Measurements from ENCODE around the gene GTPBP2. TPM values are rescaled to one million over a fixed set of nuclear protein-coding genes. Genes with fewer than 3 reads are reported as not detected.

GTPBP2 gene
- total RNA-seq, 1 donor from 2014 or later: 45.7 TPM

DNA sequence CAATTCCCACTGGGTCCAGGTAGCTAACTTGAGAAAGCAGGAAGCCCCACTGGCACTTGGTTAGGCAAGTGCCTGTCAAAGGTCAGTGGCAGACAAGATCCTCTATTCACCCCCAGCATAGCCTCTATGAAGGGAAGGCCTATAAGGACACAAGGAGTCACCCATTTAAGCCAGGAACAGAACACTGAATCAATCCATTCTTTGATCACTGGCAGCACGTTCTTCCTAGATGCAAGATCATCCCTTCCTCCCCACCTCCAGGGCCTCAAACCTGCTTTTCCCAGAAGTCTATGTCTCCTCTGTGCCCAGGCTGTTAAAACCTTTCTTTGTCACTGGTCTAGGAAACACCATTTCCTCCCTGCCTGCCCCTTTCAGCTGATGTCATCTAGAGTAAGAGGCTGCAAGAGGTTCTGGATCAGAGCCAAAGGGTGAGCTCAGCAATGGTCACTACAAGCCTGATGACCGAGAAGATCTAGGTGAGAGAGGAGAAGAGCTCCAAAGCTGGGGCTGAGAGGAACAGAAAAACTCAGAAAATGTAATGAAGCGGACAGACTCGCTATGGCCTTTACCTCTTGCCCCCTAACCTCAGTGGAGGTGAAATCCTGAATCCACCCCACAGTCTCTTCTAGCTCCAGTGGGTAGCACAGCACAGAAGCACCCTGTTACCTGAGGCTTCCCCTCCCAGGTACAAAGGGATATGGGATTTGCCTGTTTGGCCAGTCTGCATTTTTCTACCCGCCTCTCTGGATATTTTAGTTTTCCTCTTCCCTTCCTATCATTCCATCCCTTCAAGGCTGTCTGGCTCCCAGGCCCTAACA, 1.8 kb downstream of the GTPBP2 start:
- TF ChIP-seq POLR2A (IDR thresholded peaks at IDR 0.05) (no peak), POLR2AphosphoS5 (IDR thresholded peaks at IDR 0.05; ENCODE audit: insufficient read depth in 1 of 2, low read depth in 1 of 2) (peak in 1 of 2 donors; percentile 13)
- TF ChIP-seq, protein P1, sequence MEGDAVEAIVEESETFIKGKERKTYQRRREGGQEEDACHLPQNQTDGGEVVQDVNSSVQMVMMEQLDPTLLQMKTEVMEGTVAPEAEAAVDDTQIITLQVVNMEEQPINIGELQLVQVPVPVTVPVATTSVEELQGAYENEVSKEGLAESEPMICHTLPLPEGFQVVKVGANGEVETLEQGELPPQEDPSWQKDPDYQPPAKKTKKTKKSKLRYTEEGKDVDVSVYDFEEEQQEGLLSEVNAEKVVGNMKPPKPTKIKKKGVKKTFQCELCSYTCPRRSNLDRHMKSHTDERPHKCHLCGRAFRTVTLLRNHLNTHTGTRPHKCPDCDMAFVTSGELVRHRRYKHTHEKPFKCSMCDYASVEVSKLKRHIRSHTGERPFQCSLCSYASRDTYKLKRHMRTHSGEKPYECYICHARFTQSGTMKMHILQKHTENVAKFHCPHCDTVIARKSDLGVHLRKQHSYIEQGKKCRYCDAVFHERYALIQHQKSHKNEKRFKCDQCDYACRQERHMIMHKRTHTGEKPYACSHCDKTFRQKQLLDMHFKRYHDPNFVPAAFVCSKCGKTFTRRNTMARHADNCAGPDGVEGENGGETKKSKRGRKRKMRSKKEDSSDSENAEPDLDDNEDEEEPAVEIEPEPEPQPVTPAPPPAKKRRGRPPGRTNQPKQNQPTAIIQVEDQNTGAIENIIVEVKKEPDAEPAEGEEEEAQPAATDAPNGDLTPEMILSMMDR (IDR thresholded peaks at IDR 0.05): no peak
- peak overlapping the region; percentile 17 to 91 for H3K4me3 ChIP-seq
- intact Hi-C loops (cut with DNase I): loop anchor here (5.0 kb wide), 1 partner anchor 145 kb away; the partner anchor contains the start of gene VEGFA

DNA sequence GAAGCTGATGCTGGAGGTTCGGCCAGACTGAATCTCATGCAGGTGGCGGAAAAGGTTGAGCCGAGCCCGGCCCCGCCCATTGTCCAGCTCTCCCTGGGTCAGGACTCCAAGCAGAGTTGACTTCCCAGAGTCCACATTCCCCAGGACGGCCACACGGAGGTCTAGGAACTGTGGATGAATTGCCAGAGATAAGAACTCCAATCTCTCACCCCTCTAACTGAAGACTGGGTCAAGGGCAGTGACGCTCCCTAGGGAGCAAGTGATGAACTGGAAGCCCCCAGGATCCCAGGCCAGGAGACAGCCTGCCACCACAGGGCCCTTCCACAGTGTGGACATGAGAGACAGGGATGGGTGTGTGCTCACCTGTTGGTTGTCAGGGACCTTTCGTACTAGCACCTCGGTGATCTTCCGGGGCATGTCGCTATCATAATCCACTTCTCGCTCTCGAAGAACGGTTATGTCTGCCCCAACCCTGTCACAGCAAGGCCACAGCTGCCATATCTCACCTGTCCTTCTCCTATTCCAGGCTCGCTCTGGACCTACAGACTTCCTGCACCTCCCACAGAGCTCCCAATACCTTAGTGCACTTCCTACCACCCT, 3.6 kb downstream of the GTPBP2 start:
- intact Hi-C loops (cut with DNase I): loop anchor here (5.0 kb wide), 1 partner anchor 147 kb away; the partner anchor contains the start of gene VEGFA
- TF ChIP-seq, protein P1 (IDR thresholded peaks at IDR 0.05): no peak
- TF ChIP-seq POLR2AphosphoS5 (IDR thresholded peaks at IDR 0.05; ENCODE audit: insufficient read depth in 1 of 2, low read depth in 1 of 2) (no peak), POLR2A (IDR thresholded peaks at IDR 0.05) (no peak)
- no peaks in the 10 kb centered on the region for H3K9me3 ChIP-seq
- peaks cover 0 to 54% of the 10 kb centered on the region in 2 donors for H3K36me3 ChIP-seq
- DNase-seq (ENCODE audit: extremely low spot score in 2 of 2): no peak
- H3K4me1 ChIP-seq: peaks cover 27% of the 10 kb centered on the region
- H3K27me3 ChIP-seq: no peaks in the 10 kb centered on the region
- no peak overlapping the region for H3K4me3 ChIP-seq
- H3K27ac ChIP-seq: no peak overlapping the region

More for the DNA sequence above, 1.8 kb downstream of the GTPBP2 start:
- no peaks in the 10 kb centered on the region for H3K9me3 ChIP-seq
- H3K36me3 ChIP-seq: peaks cover 0 to 37% of the 10 kb centered on the region in 2 donors
- H3K4me1 ChIP-seq: peaks cover 28% of the 10 kb centered on the region
- no peaks in the 10 kb centered on the region for H3K27me3 ChIP-seq
- no peak for DNase-seq (ENCODE audit: extremely low spot score in 2 of 2)
- peak overlapping the region; percentile 97 for H3K27ac ChIP-seq

DNA sequence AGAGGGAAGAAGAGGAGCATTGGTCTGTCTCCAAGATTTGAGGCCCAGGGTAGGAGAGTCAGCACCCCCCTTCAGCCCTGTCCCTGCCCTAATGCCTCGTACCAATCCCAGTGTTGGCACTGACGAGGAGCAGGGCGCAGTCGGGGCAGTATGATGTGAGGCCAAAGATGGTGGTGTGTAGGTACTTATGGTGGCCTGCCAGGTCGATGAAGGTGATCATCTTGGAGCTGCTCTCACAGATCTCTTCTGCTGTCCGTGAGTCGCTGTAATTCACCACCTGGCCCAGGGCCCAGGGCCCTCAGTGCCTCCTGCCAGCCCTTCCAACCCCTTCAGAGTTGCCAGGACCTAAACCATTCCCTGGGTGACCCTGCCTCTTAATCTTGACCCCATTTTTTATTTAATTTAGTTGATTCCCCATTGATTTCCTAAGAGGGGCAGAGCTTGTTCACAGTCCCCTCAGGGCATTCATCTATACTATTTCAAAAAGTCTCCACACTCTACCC, 4.2 kb downstream of the GTPBP2 start:
- DNase-seq (ENCODE audit: extremely low spot score in 2 of 2): no peak
- intact Hi-C loops (cut with DNase I): loop anchor here (5.0 kb wide), 1 partner anchor 147 kb away; the partner anchor contains the start of gene VEGFA
- Histone ChIP-seq H3K4me1 (peaks cover 23% of the 10 kb centered on the region), H3K9me3 (no peaks in the 10 kb centered on the region), H3K27ac (no peak overlapping the region), H3K27me3 (no peaks in the 10 kb centered on the region), H3K4me3 (no peak overlapping the region), H3K36me3 (peaks cover 0 to 58% of the 10 kb centered on the region in 2 donors)
- no peak for TF ChIP-seq POLR2A (IDR thresholded peaks at IDR 0.05)
- TF ChIP-seq, protein P1 (IDR thresholded peaks at IDR 0.05): no peak
- no peak for TF ChIP-seq POLR2AphosphoS5 (IDR thresholded peaks at IDR 0.05; ENCODE audit: insufficient read depth in 1 of 2, low read depth in 1 of 2)

DNA sequence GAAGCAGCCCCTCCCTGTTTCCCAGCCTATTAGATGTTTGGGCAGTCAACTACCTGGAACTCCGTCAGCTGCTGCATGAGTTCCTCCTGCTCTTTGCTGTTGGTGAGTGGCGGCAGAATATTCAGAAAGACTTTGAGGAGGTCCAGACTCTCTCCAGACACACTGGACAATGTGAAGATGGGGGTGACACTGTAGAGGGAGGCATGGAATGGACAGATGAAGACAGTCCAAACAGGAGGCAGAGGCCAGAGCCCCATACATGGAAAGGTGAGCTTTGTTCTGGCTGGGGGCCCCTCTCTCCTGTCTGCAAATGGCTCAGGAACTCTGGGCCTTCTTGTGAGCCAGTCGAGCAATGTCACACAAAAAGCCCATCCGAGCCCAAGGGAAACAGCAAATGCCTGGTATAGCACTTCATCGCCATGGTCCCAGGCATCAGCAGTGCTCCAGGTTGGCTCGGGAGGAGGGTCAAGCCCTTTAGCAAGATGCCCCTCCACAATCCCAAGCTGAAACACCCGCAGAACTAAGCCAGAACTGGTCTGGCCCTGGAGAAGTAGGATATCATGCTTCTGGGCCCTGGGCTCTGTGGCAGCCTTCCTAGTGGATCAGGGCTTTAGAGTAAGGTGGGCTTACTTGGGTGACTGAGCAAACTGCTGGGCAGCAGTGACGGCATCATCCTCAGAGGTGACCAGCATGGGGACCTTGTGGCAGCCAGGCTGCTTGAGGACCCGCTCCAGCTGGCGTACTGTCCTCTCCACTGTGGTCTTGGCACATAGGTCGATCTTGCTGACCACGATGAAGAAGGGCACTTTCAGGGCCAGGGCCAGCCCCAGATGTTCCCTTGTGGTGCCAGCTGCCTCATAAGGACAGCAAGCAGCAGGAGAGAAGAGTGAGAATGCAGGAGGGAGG, 4.9 kb downstream of the GTPBP2 start:
- intact Hi-C loops (cut with DNase I): no loop called here
- H3K36me3 ChIP-seq: peaks cover 0 to 58% of the 10 kb centered on the region in 2 donors

More for the DNA sequence above, 4.9 kb downstream of the GTPBP2 start:
- TF ChIP-seq, protein P1 (IDR thresholded peaks at IDR 0.05): no peak
- TF ChIP-seq POLR2AphosphoS5 (IDR thresholded peaks at IDR 0.05; ENCODE audit: insufficient read depth in 1 of 2, low read depth in 1 of 2) (no peak), POLR2A (IDR thresholded peaks at IDR 0.05) (no peak)
- no peaks in the 10 kb centered on the region for H3K9me3 ChIP-seq
- no peaks in the 10 kb centered on the region for H3K27me3 ChIP-seq
- DNase-seq (ENCODE audit: extremely low spot score in 2 of 2): no peak
- no peak overlapping the region for H3K27ac ChIP-seq
- H3K4me1 ChIP-seq: peaks cover 23% of the 10 kb centered on the region
- no peak overlapping the region for H3K4me3 ChIP-seq
